GM12892 (cell line): ENCODE results near the gene TBC1D2B.

ENCODE experiments used
- POLR2AphosphoS5 ChIP-seq: IDR thresholded peaks from 2 replicates; pipeline ENCODE4 v1.6.1; 2011; ENCODE audit warnings: low read depth, low read length, control low read depth
- TAF1 ChIP-seq: IDR thresholded peaks from 2 replicates; pipeline ENCODE4 v1.6.1; 2011; ENCODE audit warnings: low read depth, mild to moderate bottlenecking, control low read depth, low read length, borderline replicate concordance

GRCh38 chr15:78023865-78024518 is 53.5 kb downstream of the TBC1D2B start:
- TF ChIP-seq POLR2AphosphoS5, result no peak
- no peak for TF ChIP-seq TAF1
